MV-4-11 (cell line): ENCODE measurements around the gene ENTPD6.
A peak's percentile ranks its signal among the peaks of the same experiment; 100 is the strongest.

ENCODE experiments used
- DNase-seq: peaks from one replicate; lab custom pipeline; 2025; lab: John Stamatoyannopoulos, UW

The ENTPD6 gene

DNA sequence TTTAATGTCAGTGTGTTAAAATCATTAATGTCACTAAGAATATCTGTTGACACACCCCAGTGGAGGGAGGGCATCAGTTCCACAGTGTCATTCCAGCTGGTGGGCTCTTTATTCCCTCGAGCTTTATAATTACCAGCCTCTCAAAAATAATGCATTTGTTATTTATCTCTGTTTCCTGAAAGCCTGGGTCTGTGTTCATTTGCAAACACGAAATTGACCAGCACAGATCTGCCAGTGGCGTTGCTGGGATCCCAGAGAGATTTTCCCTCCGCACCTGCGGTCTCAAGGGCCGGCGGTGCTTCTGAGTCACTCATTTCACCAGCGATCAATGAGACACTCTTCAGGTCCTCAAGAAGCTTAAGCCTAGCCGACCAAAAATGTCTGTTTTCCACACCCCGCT, 46.7 kb downstream of the ENTPD6 start:
- no peak for DNase-seq

DNA sequence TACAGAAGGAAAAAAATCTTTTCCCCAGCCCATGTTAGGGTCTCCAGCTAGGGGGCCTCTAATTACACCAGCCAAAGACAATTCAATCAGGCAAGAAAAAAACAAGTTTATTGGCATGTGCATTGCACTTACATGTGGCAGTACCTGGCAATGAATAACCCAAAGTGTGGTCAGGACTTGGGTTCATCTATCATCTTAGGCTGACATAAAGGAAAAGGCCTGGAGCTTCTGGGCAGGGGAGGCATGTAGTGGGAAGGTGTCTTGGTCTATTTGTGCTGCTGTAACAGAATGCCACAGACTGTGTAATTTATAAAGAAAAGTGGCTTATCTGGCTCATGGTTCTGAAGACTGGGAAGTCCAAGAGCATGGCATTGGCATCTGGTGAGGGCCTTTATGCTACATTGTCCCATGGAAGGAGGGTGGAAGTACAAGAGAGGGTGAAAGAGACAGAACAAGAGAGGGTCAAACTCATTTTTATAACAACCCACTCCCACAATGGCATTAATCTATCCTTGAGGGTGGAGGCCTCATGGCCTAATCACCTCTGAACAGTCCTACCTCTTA, 48.0 kb downstream of the ENTPD6 start:
- no peak for DNase-seq

DNA sequence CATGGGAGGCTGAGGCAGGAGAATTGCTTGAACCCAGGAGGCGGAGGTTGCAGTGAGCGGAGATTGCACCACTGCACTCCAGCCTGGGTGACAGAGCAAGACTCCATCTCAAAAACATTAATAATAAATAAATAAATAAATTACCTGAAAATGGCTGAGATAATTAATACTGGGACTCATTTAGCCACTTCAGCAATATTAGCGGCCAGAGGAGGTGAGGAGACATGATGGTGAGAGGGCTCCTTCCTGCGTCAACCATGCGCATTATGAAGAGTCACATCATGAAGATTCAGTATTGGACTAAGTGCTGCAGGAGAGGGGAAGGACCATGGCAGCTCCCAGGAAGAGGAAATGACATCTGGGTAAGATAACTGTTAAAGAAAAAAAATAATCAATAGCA, 49.5 kb downstream of the ENTPD6 start:
- DNase-seq: no peak

DNA sequence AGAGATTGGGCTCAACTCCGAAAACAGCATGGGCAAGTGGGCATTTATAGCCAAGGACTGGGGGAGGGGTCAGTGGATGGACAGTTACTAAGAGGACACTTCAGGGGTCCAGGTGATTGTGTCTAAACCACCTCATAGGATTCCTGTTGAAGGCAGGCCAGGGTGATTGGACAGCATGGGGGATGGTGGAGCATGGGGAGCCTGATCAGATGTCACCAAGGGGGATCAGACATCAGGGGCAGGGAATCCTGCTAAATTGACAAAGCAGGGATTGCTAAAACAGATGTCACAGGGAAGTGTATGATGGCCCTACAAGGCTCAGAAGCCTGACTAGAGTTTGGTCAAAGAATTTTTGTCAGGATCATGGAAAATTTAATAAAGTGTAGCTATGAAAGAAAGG, 49.9 kb downstream of the ENTPD6 start:
- no peak for DNase-seq

DNA sequence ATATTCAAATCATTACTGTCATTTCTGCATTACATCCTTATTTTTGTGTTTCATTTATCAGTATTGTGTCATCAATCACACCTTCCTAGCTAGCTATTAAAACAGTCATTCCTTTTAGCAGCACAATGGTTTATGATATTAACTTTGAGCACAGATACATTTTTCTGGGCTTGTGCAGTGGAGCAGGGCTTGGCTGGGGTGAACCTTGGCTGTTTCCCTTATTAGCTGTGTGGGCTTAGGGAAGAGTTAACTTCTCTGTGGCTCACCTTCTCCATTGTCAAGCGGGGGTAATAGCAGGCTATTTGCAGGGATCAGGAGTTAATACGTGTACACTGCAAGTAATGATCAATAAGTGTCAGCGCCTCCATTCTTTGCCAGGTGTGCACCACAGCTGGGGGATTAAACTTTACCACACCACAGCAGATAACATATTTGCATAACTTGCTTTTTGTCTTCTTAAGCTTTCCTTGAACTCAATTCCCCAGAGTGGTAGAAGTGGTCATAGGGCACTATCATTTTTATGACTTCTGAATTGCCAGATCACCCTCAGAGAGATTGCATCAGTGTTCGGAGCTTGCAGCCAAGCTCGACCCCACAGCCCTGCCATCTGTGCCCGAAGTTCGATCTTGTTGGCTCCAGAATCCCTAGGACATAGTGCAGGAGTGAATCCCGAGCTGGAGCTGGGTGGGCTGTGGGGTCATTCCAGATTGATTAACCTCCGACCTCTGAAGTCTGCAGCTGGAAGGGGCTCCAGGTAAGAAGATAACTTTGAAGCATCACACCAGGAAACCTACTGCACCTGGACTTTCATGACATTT, 50.9 kb downstream of the ENTPD6 start:
- peak; percentile 13 for DNase-seq

DNA sequence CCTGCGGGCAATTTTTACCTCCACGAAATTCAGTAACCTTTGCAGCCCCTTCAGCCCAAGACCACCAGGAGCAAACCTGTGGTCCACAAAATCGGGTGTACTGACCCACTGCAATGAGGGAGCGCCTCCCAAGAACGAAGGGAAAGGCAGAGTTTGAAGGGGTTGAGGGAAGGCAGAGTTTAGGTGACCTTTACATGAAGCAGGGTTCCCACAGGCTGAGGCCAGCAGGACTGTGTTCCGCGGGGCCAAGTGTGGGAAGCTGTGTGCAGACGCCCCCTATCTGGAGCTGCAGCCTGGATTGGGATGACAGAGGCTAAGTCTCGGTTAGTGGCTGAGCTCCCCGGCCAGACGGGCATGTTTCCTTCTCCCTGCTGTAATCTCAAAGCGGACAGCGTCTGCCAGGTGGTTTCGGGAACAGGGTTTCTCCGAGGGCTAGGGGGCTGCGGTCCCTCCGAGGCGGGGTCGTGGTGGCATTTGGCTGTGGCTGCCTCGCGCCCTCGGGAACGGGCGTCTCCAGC, 51.5 kb downstream of the ENTPD6 start:
- DNase-seq: peak; percentile 34

DNA sequence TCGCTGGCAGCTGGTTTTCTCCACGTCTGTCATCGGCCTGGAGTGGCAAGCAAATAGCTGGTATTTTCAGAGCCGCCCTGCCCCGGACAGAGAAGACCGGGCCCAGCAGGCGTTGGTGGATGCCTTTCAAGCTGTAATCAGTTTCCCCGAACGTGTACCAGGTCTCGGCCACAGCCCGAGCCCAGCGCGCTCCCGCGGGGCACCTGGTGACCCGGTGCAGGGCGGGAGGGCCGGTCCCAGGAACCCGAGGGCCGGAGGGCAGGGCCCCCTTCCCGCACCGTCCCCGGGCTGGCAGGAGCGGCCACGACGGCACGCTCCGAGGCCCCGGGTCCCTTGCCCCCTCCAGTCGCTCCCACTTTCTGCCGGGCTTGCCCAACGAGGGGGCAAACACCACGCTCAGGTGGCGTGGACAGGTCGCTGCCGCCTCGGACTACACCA, 52.0 kb downstream of the ENTPD6 start:
- DNase-seq: no peak

DNA sequence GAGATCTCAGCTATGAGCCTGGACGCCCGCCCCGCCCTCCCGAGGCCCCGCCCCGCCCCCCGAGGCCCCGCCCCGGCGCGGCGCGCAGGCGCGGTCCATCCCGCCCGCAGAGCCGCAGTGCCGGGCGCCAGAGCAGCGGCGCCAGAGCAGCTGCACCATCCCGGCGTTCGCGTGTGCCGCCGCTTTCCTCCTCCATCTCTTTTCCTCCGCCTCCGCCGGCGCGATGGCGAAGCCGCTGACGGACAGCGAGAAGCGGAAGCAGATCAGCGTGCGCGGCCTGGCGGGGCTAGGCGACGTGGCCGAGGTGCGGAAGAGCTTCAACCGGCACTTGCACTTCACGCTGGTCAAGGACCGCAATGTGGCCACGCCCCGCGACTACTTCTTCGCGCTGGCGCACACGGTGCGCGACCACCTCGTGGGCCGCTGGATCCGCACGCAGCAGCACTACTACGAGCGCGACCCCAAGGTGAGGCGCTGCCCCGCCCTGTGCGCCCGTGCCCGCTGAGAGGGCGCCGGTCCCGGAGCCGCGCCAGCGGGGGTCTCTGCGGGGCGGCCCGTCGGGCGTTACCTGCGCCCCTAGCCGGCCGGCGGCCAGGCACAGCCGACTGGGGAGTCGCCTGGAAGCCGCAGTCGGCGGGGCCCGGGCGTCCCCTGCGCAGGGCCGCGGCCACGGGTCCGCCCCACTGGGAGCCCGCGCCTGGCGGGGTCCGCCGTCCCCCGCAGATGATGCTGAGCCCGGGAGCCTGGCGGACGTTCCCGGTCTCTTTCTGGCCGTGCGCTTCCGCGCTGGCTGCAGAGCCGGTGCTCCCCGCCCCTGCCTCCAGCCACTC, 52.7 kb downstream of the ENTPD6 start, which contains the start of gene PYGB:
PYGB (plus strand) TSS at position 130 of the 830 bp plus-strand sequence; CDS start at position 224, 94 bp downstream.
- DNase-seq: peak; percentile 83

DNA sequence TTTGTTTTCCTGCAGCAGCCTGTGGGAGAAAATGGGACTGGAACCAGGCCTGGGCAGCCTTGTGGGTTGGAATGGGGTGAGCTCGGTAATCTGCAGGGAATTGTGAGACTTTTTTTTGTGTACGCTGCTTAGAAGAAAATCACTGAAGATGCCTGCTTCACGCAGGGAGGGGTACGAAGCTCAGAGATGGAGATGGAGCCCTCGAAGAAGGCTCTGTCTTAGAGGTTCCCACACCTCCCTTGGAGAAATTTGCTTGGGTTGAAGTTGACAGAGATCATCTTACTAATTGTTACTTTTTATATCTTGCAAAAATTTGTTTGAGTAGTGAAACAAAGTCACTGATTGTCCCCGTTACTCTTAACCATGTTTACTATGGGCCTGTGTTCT, 53.3 kb downstream of the ENTPD6 start:
- DNase-seq: no peak

DNA sequence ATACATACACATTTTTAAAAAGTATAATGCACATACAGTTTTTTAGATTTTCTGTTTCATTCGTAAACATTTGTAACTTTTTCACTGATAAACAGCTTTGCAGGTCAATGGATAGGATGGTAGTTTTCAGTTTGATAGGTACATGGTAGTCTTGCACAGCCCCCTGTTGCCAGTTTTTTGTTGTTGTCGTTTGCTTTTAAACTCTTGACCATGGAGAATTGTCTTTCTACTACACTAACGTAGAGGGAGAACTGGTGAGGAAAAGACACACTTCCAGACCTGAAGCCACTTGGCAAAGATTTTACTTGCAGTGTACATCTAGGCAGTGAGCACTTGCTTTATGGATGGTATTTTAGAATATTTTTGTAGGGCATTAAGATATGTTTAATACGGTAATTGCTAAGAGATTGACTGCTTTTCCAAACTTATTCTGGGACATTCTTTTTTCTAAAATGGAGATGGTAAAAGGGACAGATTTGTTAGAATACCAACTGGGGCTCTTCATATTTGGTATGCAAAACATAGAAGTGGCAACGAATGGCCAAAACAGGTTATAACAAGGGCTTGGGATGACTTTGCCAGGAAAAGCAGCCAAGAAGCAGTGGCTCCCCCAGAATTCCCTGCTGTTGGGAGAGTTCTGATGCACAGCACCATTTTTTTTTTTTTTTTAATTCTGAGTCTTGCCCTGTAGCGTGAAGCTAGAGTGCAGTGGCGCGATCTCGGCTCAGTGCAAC, 53.9 kb downstream of the ENTPD6 start:
- DNase-seq: no peak

DNA sequence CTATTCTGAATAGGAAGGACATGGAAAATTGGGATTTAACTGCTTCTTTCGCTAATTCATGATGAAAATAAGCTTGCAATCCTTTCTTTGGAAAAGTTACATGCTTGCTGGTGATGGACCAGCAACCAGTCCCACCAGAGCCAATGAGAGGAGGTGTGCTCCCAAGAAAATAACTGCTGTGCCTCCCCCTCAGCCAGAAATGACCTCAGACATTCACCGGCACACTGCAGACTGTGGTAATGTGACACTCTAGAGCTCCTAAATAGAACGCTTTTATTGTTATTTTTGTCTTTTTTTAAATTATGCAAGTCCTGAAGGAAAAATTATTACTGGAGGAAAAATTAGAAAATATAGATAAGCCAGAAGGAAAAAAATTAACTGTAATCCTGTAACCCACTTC, 55.0 kb downstream of the ENTPD6 start:
- DNase-seq: no peak

DNA sequence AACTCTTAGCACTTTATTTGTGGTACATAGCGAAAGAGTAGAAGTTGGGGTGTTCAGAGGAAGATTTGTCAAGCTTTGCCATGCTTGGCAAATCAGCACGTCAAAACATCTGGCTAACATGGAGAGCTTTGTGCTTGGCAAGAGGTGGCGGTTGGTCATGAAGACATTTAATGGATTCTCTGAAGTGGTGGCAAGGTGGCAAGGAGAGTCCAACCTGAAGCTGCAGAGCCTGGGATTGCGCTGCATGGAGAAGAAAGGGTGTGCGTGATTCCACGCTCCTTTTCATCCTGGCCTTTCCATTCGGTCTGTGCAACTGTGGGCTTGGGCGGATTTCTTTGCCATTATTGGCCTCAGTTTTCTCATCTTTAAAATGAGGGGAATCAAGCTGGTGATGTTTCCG, 55.5 kb downstream of the ENTPD6 start:
- DNase-seq: no peak

DNA sequence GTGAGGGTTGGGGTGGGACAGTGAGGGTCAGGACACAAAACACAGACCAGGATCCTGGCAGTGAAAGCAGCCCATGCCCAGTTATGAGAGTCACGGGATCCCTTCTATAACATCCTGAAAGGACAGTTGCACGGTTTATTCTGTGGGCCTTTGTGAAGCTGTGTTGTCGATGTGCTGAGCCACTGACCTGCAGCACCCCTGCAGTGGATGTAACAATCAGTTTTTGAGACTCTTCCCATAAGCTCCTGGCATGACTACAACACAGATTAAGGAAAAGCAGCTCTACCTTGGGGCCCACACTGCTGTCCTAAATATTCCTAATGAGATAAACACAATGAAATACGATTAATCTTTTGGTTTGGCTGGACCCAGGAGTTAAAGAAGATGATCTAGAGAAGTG, 56.0 kb downstream of the ENTPD6 start:
- DNase-seq: no peak

DNA sequence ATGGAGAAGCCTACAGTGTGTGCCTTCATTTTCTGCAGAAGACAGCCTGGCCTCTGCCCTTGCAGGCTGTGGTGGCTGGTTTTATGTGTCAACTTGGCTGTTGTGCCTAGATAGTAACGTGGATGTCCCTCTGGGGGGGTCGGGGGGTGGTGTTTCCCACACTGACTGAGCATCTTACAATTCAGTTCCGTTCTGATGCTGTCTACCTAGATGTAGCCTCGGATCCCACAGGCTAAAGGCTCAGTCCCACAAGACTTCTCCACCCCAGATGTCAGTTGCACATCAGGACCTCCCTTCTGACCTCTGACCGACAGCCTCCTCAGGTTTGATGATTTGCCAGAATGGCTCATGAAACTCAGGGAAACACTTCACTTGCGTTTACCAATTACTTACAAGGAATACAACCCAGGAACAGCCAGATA, 56.7 kb downstream of the ENTPD6 start:
- DNase-seq: no peak

DNA sequence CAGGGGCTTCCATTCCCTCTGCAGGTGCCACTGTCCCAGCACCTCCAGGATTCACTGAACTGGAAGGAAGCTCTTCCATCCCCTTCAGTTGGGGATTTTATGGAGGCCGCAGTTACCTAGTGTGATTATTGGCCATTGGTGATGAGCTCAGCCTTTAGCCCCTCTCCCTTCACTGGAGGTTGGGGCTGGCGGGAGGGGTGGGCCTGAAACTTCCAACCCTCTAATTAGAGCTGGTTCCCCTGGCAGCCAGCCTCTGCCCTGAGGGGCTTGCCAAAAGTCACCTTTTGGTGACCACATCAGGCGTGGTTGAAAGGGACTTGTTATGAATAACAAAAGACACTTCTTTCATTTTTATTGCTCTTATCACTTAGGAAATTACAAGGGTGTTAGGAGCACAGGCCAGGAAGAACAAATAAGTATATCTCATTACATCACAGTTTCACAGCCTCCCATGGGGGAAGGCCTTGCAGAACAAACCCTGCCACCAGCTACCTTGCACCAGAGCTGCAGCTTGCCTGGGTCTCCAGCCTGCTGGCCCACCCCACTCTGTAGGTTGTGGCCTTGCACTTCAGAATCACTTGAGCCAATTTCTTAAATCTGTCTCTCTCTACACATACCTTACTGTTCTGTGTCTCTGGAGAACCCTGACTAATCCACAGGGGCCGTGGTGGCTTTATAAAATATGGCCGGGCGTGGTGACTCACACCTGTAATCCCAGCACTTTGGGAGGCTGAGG, 57.3 kb downstream of the ENTPD6 start:
- DNase-seq: no peak

DNA sequence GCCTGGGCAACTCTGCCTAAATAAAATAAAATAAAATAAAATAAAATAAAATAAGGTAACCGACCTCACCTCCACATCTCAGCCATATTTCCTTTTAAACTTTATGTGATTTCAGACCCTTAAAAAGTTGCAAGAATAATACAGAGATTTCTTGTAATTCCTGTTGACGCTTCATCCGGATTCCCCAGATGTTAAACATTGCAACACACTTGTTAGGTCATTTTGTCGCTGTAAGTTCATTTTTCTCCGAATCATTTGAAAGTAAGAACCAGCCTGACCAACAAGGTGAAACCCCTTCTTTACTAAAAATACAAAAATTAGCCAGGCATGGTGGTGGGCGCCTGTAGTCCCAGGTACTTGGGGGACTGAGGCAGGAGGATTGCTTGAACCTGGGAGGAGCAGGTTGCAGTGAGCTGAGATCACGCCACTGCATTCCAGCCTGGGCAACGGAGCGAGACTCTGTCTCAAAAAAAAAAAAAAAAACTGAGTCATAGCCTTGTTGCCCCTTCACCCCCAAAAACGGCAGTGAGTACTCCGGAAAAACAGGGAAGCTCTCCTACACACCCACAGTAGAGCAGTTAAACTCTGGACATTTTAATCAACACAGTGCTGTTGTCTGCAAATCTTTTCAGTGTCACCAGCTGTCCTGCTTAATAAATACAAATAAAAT, 58.2 kb downstream of the ENTPD6 start:
- no peak for DNase-seq

DNA sequence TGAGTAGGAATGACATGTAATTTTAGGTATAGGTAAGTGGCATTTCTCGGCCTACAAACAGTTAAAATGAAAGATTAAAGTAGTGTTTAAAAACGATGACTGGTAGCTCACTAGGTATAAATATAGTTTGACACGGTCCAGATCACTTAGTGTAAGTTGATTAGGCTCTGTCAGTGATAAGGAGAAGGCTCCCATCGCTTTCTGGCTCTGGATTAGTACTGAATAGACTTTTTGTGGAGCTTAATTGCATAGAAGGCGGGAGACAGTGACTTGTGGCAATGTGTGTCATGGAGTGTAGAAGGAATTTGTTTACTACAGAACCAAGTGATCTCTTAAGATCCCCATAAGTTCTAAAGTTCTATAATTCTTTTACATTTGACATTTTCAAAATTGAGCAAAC, 59.1 kb downstream of the ENTPD6 start:
- no peak for DNase-seq

DNA sequence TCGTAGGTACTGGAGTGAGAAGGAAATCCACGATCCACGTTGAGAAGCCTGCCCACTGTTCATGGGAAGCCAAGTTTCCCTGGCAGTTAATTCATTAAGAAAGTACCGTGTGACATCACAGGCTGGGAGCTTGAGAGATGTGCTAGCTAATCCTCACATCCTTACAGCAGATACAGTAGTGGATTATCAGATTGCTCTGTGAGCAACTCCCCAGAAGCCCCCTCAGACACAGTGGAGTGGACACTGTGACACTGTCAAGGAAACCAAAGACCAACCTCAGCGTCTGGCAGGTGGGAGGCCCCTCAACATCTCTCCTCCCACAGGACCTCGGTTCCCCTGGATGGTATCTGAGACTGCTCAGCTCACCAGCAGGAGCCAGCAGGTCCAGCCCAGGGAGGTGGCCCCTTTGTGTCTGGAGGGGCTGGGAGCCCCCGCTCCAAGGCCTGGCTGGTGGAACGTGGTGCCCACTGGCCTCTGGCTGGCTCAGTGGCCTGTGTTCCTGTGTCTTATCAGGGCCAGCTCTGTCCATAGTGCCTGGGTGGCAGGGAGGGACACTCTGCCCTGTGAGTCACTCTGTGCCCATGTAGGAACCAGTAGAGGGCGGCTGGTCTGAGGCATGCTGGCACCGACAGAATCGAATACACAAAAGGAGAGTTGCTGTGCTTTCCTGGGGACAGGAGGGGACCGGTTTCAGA, 59.6 kb downstream of the ENTPD6 start:
- no peak for DNase-seq

DNA sequence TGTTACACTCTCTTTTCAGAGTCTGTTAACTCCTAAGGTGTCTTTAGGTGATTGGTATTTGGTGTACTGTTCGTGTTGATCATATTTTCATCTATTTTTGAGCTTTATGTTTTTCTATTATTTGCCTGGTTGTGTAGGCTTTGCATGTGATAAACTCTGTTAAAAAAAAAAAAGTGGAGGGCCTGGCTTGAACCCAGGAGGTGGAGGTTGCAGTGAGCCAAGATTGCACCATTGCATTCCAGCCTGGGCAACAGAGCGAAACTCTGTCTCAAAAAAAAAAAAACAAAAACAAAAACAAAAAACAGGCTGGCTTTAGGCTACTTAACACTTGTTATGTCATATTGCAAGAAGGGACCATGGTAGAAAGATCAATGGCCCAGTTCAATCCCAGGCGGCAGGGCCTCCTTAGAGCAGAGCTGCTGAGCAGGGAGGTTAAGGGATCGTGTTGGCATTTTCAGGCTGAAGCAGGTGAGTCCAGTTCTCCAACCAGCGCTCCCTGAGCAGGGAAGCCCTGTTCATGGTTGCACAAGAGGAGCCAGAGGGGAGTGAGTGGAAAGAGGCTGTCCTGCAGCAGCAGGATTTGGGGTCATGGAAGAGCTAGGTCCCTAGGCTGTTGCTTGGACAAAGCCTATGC, 60.8 kb downstream of the ENTPD6 start:
- DNase-seq: no peak

DNA sequence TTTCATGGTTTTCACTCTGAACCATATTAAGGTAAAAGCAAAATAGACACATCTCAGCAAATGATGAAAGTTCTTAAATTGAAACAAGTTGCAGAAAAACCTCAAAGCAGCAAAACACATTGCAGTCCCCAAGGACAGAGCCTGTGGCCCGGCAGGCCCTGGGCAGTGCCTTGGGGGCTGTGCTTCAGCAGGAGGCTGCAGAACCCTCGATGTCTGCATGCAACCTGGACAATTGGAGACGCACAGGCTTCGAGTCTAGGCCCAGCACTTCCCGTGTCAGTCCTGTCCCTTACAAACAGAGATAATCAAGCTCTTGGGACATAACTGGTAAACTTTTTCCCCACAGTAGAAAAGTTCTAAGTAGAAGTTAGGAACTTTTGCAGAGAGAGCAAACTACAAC, 61.6 kb downstream of the ENTPD6 start:
- no peak for DNase-seq
